ENCODE data around the gene CXCL10.
"Not testable (repeated sequence)": the region's sequence is repeated elsewhere in the genome, so short reads cannot be mapped to it uniquely, and the experiment has no call there.

The CXCL10 gene

GRCh38 chr4:76010576-76010975 is 12.7 kb downstream of the CXCL10 start:
- WGBS, 2 experiments (ENCODE audit: insufficient coverage in 2 of 2): 90% methylated on average over 8 to 13 of the region's 13 CpGs
- H3K4me3 ChIP-seq (ENCODE audit: extremely low read depth, insufficient read depth, low read length, poor library complexity, severe bottlenecking): no peak overlapping the region
- H3K27ac ChIP-seq (ENCODE audit: low read depth, low read length, severe bottlenecking): no peak overlapping the region
- H3K9me3 ChIP-seq (ENCODE audit: control insufficient read depth, low read length): no peaks in the 10 kb centered on the region
- peaks cover 3% of the 10 kb centered on the region for H3K4me1 ChIP-seq (ENCODE audit: control insufficient read depth, insufficient read depth, low read length, poor library complexity, severe bottlenecking)
- no peaks in the 10 kb centered on the region for H3K36me3 ChIP-seq (ENCODE audit: control insufficient read depth, insufficient read depth, low read length)

DNA sequence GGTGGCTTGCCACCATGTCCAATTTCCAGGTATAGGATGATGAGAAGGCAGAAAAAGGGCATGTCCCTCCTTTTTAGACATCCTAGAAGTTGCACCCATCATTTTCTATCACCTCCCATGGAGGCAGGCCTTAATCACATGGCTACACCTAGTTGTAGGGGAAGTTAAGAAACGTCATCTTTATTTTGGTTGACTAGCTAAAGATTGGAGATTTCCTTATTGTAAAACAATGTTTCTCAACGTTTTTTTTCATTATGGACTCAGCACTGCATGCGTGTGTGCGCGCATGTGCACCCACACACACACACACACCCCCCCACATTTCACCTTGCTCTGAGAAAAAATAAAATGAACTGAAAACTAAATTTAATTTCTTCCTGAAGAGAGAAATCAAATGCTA is 14.0 kb downstream of the CXCL10 start:
- Histone ChIP-seq H3K36me3 (ENCODE audit: control insufficient read depth, insufficient read depth, low read length) (no peaks in the 10 kb centered on the region), H3K4me1 (ENCODE audit: control insufficient read depth, insufficient read depth, low read length, poor library complexity, severe bottlenecking) (peaks cover 3% of the 10 kb centered on the region), H3K4me3 (ENCODE audit: extremely low read depth, insufficient read depth, low read length, poor library complexity, severe bottlenecking) (no peak overlapping the region), H3K9me3 (ENCODE audit: control insufficient read depth, low read length) (no peaks in the 10 kb centered on the region), H3K27ac (ENCODE audit: low read depth, low read length, severe bottlenecking) (no peak overlapping the region)
- WGBS, 2 experiments (ENCODE audit: insufficient coverage in 2 of 2): no CpG with 5 or more reads among the region's 5 CpGs

DNA sequence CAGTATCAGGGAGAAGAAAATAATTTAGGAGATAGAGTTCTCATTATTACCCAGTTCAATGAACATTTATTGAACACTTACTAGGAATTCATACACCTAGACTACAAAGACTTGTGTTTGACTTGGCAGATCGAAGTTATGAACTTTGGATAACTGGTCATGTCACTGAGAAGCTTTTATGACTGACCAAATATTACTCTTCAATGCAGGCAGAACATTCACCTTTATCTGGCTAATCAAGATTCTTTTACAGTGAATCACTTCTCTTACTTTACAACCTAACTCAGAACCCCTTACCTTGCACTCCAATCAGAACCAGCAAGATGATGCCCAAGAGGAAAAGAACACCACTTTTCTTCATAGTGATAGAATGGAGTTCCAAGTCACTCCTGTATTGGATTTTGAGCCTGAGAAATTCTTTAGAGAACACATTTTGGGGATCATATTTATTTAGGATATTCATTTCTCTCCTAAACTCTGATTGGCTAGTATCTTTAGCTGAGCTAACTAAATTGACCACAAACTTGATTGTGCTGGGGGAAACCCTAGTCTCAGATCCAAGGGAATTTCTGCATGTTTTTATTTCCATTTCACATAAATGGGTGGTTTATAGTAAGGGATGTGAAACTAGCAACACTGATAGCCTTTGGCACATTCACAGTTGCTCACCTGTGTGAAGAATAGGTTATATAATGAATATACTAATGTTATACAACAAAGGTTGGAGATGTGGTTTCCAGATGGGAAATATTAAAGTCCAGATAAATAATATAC is 16.0 kb downstream of the CXCL10 start, which contains the start of gene CXCL9:
Gene CXCL9 (minus strand): TSS at position 421 of the 774 bp plus-strand sequence. CDS start 60 bp downstream, at position 361.
- 67% methylated on average over 1 of the region's 1 CpG; no CpG with 5 or more reads in 1 of the 2 experiments for WGBS, 2 experiments (ENCODE audit: insufficient coverage in 2 of 2)

GRCh38 chr4:76003620-76004019 is 19.7 kb downstream of the CXCL10 start:
- Histone ChIP-seq H3K4me1 (ENCODE audit: control insufficient read depth, insufficient read depth, low read length, poor library complexity, severe bottlenecking) (no peaks in the 10 kb centered on the region), H3K9me3 (ENCODE audit: control insufficient read depth, low read length) (no peaks in the 10 kb centered on the region), H3K27ac (ENCODE audit: low read depth, low read length, severe bottlenecking) (no peak overlapping the region), H3K36me3 (ENCODE audit: control insufficient read depth, insufficient read depth, low read length) (no peaks in the 10 kb centered on the region), H3K4me3 (ENCODE audit: extremely low read depth, insufficient read depth, low read length, poor library complexity, severe bottlenecking) (no peak overlapping the region)
- WGBS, 2 experiments (ENCODE audit: insufficient coverage in 2 of 2): 60% methylated on average over 1 of the region's 3 CpGs; no CpG with 5 or more reads in 1 of the 2 experiments

More for the DNA sequence above, 16.0 kb downstream of the CXCL10 start, which contains the start of gene CXCL9:
- Histone ChIP-seq H3K27ac (ENCODE audit: low read depth, low read length, severe bottlenecking) (no peak within 1 kb of the TSS), H3K9me3 (ENCODE audit: control insufficient read depth, low read length) (no peaks in the 10 kb centered on the region), H3K4me3 (ENCODE audit: extremely low read depth, insufficient read depth, low read length, poor library complexity, severe bottlenecking) (no peak within 1 kb of the TSS), H3K36me3 (ENCODE audit: control insufficient read depth, insufficient read depth, low read length) (no peaks in the 10 kb centered on the region), H3K4me1 (ENCODE audit: control insufficient read depth, insufficient read depth, low read length, poor library complexity, severe bottlenecking) (peaks cover 3% of the 10 kb centered on the region)

- WGBS, 2 experiments (ENCODE audit: insufficient coverage in 2 of 2): 71 to 88% methylated on average over 1 of the region's 2 CpGs
- H3K4me3 ChIP-seq (ENCODE audit: extremely low read depth, insufficient read depth, low read length, poor library complexity, severe bottlenecking): no peak overlapping the region
- no peaks in the 10 kb centered on the region for H3K36me3 ChIP-seq (ENCODE audit: control insufficient read depth, insufficient read depth, low read length)
Measured at GRCh38 chr4:76003035-76003434, 20.3 kb downstream of the CXCL10 start.

GRCh38 chr4:76002176-76002575 is 21.1 kb downstream of the CXCL10 start:
- no peaks in the 10 kb centered on the region for H3K9me3 ChIP-seq (ENCODE audit: control insufficient read depth, low read length)
- no peak overlapping the region for H3K27ac ChIP-seq (ENCODE audit: low read depth, low read length, severe bottlenecking)
- no peaks in the 10 kb centered on the region for H3K4me1 ChIP-seq (ENCODE audit: control insufficient read depth, insufficient read depth, low read length, poor library complexity, severe bottlenecking)
- no peak overlapping the region for H3K4me3 ChIP-seq (ENCODE audit: extremely low read depth, insufficient read depth, low read length, poor library complexity, severe bottlenecking)
- no peaks in the 10 kb centered on the region for H3K36me3 ChIP-seq (ENCODE audit: control insufficient read depth, insufficient read depth, low read length)
- 83 to 100% methylated on average over 1 to 3 of the region's 4 CpGs for WGBS, 2 experiments (ENCODE audit: insufficient coverage in 2 of 2)

More at GRCh38 chr4:76003035-76003434, 20.3 kb downstream of the CXCL10 start:
- Histone ChIP-seq H3K27ac (ENCODE audit: low read depth, low read length, severe bottlenecking) (no peak overlapping the region), H3K9me3 (ENCODE audit: control insufficient read depth, low read length) (no peaks in the 10 kb centered on the region), H3K4me1 (ENCODE audit: control insufficient read depth, insufficient read depth, low read length, poor library complexity, severe bottlenecking) (no peaks in the 10 kb centered on the region)

DNA sequence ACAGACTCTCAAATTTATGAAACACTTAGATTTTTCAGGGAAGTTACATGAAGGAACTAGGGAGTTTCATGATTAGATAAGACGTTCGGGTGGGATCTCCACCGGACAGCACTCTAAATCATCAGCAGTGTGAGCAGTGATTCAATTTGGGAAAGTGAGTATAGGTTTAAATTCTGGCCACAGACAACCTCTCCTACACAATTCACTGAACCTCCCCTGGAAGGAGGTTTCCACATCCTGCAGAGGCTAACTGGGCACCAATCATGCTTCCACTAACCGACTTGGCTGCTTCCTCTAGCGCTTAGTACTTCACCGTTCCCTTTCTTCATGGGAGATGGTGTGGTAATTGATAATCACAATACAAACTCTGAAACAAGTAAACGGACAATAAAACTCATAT is 21.6 kb downstream of the CXCL10 start:
- Histone ChIP-seq H3K27ac (ENCODE audit: low read depth, low read length, severe bottlenecking) (no peak overlapping the region), H3K36me3 (ENCODE audit: control insufficient read depth, insufficient read depth, low read length) (no peaks in the 10 kb centered on the region), H3K4me1 (ENCODE audit: control insufficient read depth, insufficient read depth, low read length, poor library complexity, severe bottlenecking) (no peaks in the 10 kb centered on the region), H3K4me3 (ENCODE audit: extremely low read depth, insufficient read depth, low read length, poor library complexity, severe bottlenecking) (no peak overlapping the region), H3K9me3 (ENCODE audit: control insufficient read depth, low read length) (no peaks in the 10 kb centered on the region)
- 92% methylated on average over 4 of the region's 7 CpGs; no CpG with 5 or more reads in 1 of the 2 experiments for WGBS, 2 experiments (ENCODE audit: insufficient coverage in 2 of 2)

GRCh38 chr4:76000279-76000678 is 23.0 kb downstream of the CXCL10 start:
- Histone ChIP-seq H3K4me1 (ENCODE audit: control insufficient read depth, insufficient read depth, low read length, poor library complexity, severe bottlenecking) (no peaks in the 10 kb centered on the region), H3K36me3 (ENCODE audit: control insufficient read depth, insufficient read depth, low read length) (no peaks in the 10 kb centered on the region), H3K4me3 (ENCODE audit: extremely low read depth, insufficient read depth, low read length, poor library complexity, severe bottlenecking) (no peak overlapping the region), H3K27ac (ENCODE audit: low read depth, low read length, severe bottlenecking) (no peak overlapping the region), H3K9me3 (ENCODE audit: control insufficient read depth, low read length) (no peaks in the 10 kb centered on the region)
- WGBS, 2 experiments (ENCODE audit: insufficient coverage in 2 of 2): 100% methylated on average over 1 of the region's 1 CpG

DNA sequence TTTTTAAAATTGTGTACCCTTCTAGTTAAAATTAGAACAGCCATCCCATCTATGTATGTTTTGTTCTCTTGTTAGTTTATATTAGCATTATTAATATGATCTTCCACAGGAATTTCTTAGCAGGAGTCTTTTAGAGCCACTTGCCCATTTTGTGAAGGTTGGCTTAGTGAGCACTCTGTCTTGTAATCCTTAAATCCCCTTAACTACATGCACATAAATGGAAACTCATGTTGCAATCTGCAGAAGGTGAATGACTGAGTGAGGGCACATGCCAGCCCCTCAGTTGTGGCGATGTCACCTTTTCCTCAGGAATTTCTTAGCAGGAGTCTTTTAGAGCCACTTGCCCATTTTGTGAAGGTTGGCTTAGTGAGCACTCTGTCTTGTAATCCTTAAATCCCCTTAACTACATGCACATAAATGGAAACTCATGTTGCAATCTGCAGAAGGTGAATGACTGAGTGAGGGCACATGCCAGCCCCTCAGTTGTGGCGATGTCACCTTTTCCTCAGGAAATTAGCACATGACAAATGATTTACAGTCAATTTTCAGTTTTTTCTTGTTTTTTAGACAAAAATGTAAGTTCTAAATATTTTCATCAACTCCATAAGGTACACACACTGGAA is 24.7 kb downstream of the CXCL10 start:
- WGBS, 2 experiments (ENCODE audit: insufficient coverage in 2 of 2): 100% methylated on average over 1 of the region's 2 CpGs; no CpG with 5 or more reads in 1 of the 2 experiments
- not testable (repeated sequence) for H3K36me3 ChIP-seq (ENCODE audit: control insufficient read depth, insufficient read depth, low read length); H3K4me3 ChIP-seq (ENCODE audit: extremely low read depth, insufficient read depth, low read length, poor library complexity, severe bottlenecking)

GRCh38 chr4:75997946-75998345 is 25.4 kb downstream of the CXCL10 start:
- Histone ChIP-seq H3K27ac (ENCODE audit: low read depth, low read length, severe bottlenecking) (no peak overlapping the region), H3K4me1 (ENCODE audit: control insufficient read depth, insufficient read depth, low read length, poor library complexity, severe bottlenecking) (no peaks in the 10 kb centered on the region), H3K4me3 (ENCODE audit: extremely low read depth, insufficient read depth, low read length, poor library complexity, severe bottlenecking) (no peak overlapping the region), H3K9me3 (ENCODE audit: control insufficient read depth, low read length) (no peaks in the 10 kb centered on the region), H3K36me3 (ENCODE audit: control insufficient read depth, insufficient read depth, low read length) (no peaks in the 10 kb centered on the region)
- 82 to 93% methylated on average over 2 of the region's 2 CpGs for WGBS, 2 experiments (ENCODE audit: insufficient coverage in 2 of 2)

More for the DNA sequence above, 24.7 kb downstream of the CXCL10 start:
- H3K27ac ChIP-seq (ENCODE audit: low read depth, low read length, severe bottlenecking); H3K9me3 ChIP-seq (ENCODE audit: control insufficient read depth, low read length); H3K4me1 ChIP-seq (ENCODE audit: control insufficient read depth, insufficient read depth, low read length, poor library complexity, severe bottlenecking): not testable (repeated sequence)

- H3K36me3 ChIP-seq (ENCODE audit: control insufficient read depth, insufficient read depth, low read length): no peaks in the 10 kb centered on the region
- no peaks in the 10 kb centered on the region for H3K9me3 ChIP-seq (ENCODE audit: control insufficient read depth, low read length)
- no peak overlapping the region for H3K27ac ChIP-seq (ENCODE audit: low read depth, low read length, severe bottlenecking)
- H3K4me1 ChIP-seq (ENCODE audit: control insufficient read depth, insufficient read depth, low read length, poor library complexity, severe bottlenecking): no peaks in the 10 kb centered on the region
- 80% methylated on average over 1 of the region's 1 CpG; no CpG with 5 or more reads in 1 of the 2 experiments for WGBS, 2 experiments (ENCODE audit: insufficient coverage in 2 of 2)
- H3K4me3 ChIP-seq (ENCODE audit: extremely low read depth, insufficient read depth, low read length, poor library complexity, severe bottlenecking): no peak overlapping the region
Measured at GRCh38 chr4:75997081-75997480, 26.2 kb downstream of the CXCL10 start.

Data from mesodermal cell (in vitro differentiated cells).